GM19452 (cell line): ENCODE data around the gene NACC2.

Experiments
- ATAC-seq: cut with Tn5 transposase; IDR thresholded peaks from one replicate; pipeline ENCODE4 v1.9.1; 2021; ENCODE audit not compliant: unreplicated experiment

The NACC2 gene

GRCh38 chr9:135985889-135986288 lies 109.2 kb downstream of the NACC2 start:
- no peak for ATAC-seq

DNA sequence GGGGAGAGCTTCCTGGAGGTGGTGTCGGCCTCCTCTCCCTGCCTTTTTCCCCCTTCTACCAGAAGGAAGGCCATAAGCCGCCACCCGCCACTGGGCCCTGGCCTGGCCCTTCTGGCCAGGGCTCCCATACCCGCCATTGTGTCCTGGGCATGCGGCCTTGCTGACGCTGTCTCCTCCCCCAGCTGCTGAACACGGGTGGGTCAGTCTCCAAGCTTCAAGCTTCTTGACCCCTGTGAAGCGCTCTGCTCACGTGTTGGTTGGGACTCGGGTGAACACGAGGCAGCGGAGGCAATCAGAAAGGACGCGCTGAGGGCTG lies 109.7 kb downstream of the NACC2 start:
- ATAC-seq, result no peak

GRCh38 chr9:135984072-135984710 lies 110.9 kb downstream of the NACC2 start:
- ATAC-seq, result no peak

GRCh38 chr9:135983208-135984071 lies 111.6 kb downstream of the NACC2 start:
- no peak for ATAC-seq

- ATAC-seq, result no peak
Measured at GRCh38 chr9:135982499-135983207, 112.4 kb downstream of the NACC2 start.

DNA sequence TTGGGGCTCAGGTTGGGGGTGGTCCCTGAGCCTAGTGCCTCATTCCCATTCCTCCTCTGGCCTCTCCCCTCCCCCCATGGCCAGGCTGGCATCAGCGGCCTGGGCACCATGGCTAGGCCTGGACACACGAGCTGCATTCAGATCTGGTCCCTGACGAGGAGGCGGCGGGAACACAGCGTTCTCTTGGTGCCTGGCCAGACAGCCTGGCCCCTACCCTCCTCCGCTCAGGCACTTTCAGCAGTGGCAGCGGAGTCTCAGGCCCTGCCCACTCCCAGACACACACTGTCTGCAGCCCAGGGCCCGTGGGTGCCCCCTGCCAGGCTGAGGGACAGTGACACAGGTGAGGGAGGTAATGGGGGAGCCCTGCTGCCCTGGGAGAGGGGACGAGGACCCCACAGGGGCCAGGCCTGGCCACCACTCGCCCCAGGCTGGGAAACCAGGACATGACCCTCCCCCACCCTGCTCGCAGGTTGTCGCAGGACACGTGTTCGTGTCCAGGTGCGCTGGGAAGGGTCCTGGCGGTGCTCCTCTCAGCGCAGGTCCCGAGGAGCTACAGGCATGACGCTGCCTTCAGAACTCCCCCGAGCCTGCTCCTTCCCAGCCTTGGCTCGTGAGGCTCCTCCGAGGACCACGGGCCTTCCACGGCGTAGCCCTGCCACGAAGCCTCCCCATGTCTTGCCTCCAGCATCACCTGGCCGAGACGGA lies 114.0 kb downstream of the NACC2 start:
- ATAC-seq, result no peak

DNA sequence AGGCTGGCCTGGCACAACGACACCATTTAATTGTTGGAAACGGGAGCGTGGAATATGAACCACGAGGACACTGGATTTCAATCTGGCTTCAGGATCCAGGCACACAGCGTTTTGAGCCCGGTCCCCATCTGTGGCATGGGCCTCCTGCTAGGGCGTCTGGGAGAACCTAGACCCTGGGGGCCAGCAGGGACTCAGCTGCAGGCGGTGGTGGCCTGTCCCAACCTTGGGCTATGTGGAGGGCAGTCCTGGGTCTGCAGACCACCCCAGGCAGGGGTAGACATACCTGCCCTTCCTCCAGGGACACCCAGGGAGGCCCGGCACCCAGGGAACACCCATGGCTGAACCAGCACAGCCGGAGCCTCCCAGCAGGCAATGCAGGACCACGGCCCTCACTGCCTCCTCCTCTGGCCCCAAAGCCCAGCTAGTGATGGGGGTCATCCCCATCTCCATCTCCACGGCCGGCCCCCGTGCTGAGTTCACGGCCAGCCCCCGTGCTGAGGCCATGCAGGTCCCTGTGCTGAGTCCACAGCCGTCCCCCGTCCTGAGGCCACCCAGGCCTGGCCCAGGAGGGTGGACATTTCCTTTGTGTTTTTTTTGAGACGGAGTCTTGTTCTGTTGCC lies 115.4 kb downstream of the NACC2 start:
- ATAC-seq, result no peak

GRCh38 chr9:135978642-135979546 lies 116.2 kb downstream of the NACC2 start:
- no peak for ATAC-seq

GRCh38 chr9:135976944-135977343 lies 118.1 kb downstream of the NACC2 start:
- ATAC-seq, result no peak

- ATAC-seq, result no peak
Measured at GRCh38 chr9:135976531-135976930, 118.6 kb downstream of the NACC2 start.

GRCh38 chr9:135975834-135976233 lies 119.3 kb downstream of the NACC2 start:
- no peak for ATAC-seq

GRCh38 chr9:135974220-135974573 lies 120.9 kb downstream of the NACC2 start:
- ATAC-seq, result no peak

DNA sequence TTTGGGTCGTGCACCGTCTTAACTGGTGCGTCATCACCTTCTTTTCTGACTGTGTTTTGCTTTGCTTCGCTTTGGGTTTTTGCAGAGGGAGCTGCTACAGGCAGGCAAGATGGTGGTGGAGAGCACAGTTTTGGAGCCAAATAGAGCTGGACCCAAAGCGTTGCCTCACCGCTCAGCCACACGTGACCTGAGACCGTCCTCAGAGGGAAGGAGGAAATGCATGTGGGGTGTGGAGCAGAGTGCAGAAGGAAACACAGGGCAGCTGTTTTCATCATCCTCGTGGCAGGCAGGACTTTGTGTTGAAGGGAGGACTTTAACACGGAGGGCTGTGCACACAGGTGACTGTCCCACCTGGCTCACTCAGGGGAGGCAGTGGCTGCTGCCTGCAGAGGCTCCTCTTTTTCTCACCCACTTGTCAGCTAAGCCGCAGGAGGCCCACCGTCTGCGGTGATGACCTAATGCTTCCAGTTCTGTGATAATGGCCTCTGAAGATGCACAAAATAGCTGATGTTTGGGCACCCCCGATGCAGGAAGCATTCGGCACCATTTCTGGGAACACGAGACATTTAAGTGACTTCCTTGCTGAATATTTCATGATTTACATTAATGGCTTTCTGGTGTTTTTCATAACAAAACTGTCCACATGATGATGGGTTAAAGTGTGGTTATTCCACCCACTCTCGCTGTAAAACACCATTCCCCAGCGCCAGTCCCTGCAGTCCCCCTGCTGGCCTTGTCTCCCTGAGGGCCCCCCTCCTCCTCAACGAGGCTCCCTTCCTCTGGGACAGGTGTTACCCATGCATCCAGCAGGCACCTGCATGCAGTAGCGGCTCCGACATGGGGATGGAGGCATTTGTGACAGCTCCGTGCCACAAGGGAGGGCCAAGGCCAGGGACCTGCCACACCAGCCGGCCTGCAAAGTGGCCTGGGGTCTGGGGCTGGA lies 121.5 kb downstream of the NACC2 start:
- ATAC-seq, result no peak

- no peak for ATAC-seq
Measured at GRCh38 chr9:135971892-135972291, 123.2 kb downstream of the NACC2 start.

GRCh38 chr9:135971111-135971766 lies 123.8 kb downstream of the NACC2 start:
- ATAC-seq, result no peak

DNA sequence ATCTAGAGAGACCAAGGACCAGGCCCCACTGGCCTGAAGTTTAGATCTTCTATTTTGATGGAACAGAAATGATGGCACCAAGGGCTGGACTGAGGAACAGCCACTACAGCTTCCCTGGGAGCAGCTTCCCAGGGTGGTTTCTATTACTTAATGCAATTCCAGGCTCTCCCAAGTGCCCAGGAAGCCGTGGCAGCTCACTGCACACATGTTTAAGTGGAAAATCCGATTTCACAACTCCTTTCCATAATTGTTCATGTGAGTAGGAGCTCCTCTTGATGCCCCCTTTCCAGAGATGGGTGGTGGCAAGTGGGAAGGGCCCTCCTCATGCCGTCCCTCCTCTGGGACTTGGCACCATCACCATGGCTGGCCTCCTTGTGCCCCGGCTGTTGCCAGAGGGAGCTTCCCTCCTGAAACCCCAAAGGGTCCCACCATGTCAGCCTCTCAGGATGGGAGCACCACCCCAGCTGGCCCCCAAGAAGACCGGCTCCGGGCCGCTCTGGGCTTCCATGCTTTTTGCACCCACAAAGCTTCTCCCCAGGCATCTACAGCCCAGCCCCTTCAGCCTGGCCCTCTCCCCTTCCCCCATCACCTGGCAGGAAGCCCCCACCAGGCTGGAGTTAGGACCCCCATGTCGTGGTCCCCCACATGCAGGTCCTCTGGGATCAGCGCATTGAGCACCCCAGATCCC lies 124.8 kb downstream of the NACC2 start:
- ATAC-seq, result no peak

DNA sequence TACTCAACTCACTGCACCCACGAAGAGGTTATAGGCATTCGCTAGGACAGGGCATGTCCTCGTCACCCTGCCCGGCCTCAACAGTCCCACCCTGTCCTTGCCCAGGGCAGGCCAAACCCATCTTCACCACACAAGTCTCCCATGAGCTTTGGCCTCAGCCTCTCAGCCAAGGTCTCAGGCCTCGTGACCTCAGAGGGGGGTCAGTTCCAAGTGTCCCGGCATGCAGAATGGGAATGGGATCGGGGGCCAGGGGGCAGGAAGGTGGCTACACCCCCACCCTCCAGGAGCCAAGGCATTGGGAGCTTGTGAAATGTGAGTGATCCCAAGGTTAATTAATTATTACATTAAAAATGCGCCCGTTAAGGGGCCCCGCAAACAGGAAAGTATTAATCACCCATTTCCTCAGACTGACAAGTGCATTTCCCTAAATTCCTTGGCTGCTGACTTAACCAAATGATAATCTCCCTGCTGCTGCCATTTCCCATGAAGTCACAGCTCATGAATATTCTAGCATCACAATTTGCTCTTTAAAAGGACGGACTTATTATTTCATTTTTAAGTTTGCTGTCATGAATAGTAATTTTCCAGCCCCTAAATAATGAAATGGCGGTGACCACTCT lies 125.9 kb downstream of the NACC2 start:
- ATAC-seq, result no peak
